GM19025 (cell line): ENCODE measurements around the gene VASN.

Experiments used
- ATAC-seq: cut with Tn5 transposase; IDR thresholded peaks from one replicate; pipeline ENCODE4 v1.9.1; 2021; ENCODE audit warnings: mild to moderate bottlenecking, low read depth, moderate library complexity; ENCODE audit not compliant: unreplicated experiment

The VASN gene

GRCh38 chr16:4381935-4382794 is 10.5 kb downstream of the VASN start:
- no peak for ATAC-seq

GRCh38 chr16:4382795-4383357 is 11.2 kb downstream of the VASN start:
- no peak for ATAC-seq

- ATAC-seq, result no peak
Observed at GRCh38 chr16:4383591-4384444, 12.2 kb downstream of the VASN start.

- ATAC-seq, result no peak
Observed at GRCh38 chr16:4384509-4384942, 12.9 kb downstream of the VASN start.

GRCh38 chr16:4385066-4385788 is 13.6 kb downstream of the VASN start:
- ATAC-seq, result no peak

GRCh38 chr16:4385789-4386450 is 14.3 kb downstream of the VASN start:
- ATAC-seq, result no peak

- no peak for ATAC-seq
Observed at GRCh38 chr16:4386451-4386805, 14.8 kb downstream of the VASN start.

GRCh38 chr16:4386951-4387565 is 15.4 kb downstream of the VASN start:
- ATAC-seq, result no peak

GRCh38 chr16:4387781-4388180 is 16.1 kb downstream of the VASN start:
- ATAC-seq, result no peak

- no peak for ATAC-seq
Observed at GRCh38 chr16:4388271-4389021, 16.8 kb downstream of the VASN start.

- ATAC-seq, result no peak
Observed at GRCh38 chr16:4389051-4389955, 17.7 kb downstream of the VASN start.

GRCh38 chr16:4390266-4391260 is 18.9 kb downstream of the VASN start:
- no peak for ATAC-seq

GRCh38 chr16:4391631-4392381 is 20.2 kb downstream of the VASN start:
- ATAC-seq, result no peak

GRCh38 chr16:4392382-4393239 is 21.0 kb downstream of the VASN start:
- no peak for ATAC-seq

- ATAC-seq, result no peak
Observed at GRCh38 chr16:4393240-4393600, 21.6 kb downstream of the VASN start.
